GM12892 (cell line): ENCODE data around the gene COL26A1.
"Not testable (repeated sequence)": the region's sequence is repeated elsewhere in the genome, so short reads cannot be mapped to it uniquely, and the experiment has no call there.

Source experiments
- DNase-seq: peaks from one replicate; pipeline ENCODE4 v3.0.0; 2011; ENCODE audit not compliant: insufficient read length
- FAIRE-seq: peaks from 2 replicates; lab custom pipeline; 2011; peaks lifted over from hg19 to GRCh38; lab: Jason Lieb, UNC
- POLR2A ChIP-seq: IDR thresholded peaks from 2 replicates; pipeline ENCODE4 v1.6.1; 2011; ENCODE audit warnings: low read depth, low read length, control low read depth
- POLR2AphosphoS5 ChIP-seq: IDR thresholded peaks from 2 replicates; pipeline ENCODE4 v1.6.1; 2011; ENCODE audit warnings: low read depth, low read length, control low read depth
- TAF1 ChIP-seq: IDR thresholded peaks from 2 replicates; pipeline ENCODE4 v1.6.1; 2011; ENCODE audit warnings: low read depth, mild to moderate bottlenecking, control low read depth, low read length, borderline replicate concordance

COL26A1 gene

GRCh38 chr7:101556453-101556968 lies 193.8 kb downstream of the COL26A1 start:
- TF ChIP-seq POLR2A (no peak), POLR2AphosphoS5 (no peak), TAF1 (no peak)
- no peak for DNase-seq
- FAIRE-seq = no peak

- TF ChIP-seq TAF1 (no peak), POLR2A (no peak), POLR2AphosphoS5 (no peak)
- DNase-seq = no peak
- FAIRE-seq = no peak
Measured at GRCh38 chr7:101557421-101557820, 194.7 kb downstream of the COL26A1 start.

- no peak for TF ChIP-seq POLR2A
- no peak for TF ChIP-seq TAF1
- TF ChIP-seq POLR2AphosphoS5 = no peak
- no peak for FAIRE-seq
- no peak for DNase-seq
Measured at GRCh38 chr7:101557978-101558741, 195.5 kb downstream of the COL26A1 start.

GRCh38 chr7:101558742-101559325 lies 196.2 kb downstream of the COL26A1 start:
- DNase-seq (no peak), FAIRE-seq (no peak)
- TF ChIP-seq POLR2A (no peak), POLR2AphosphoS5 (no peak), TAF1 (no peak)

GRCh38 chr7:101559586-101559985 lies 196.9 kb downstream of the COL26A1 start:
- no peak for FAIRE-seq
- DNase-seq = no peak
- TF ChIP-seq POLR2AphosphoS5 (no peak), TAF1 (no peak), POLR2A (no peak)

GRCh38 chr7:101560021-101560420 lies 197.3 kb downstream of the COL26A1 start:
- not testable (repeated sequence) for DNase-seq, FAIRE-seq

GRCh38 chr7:101560856-101561255 lies 198.2 kb downstream of the COL26A1 start:
- no peak for FAIRE-seq
- TF ChIP-seq POLR2AphosphoS5 (no peak), TAF1 (no peak), POLR2A (no peak)
- no peak for DNase-seq

GRCh38 chr7:101561293-101561692 lies 198.6 kb downstream of the COL26A1 start:
- not testable (repeated sequence) for FAIRE-seq, DNase-seq

GRCh38 chr7:101562531-101563197 lies 200.0 kb downstream of the COL26A1 start:
- no peak for FAIRE-seq

GRCh38 chr7:101563198-101563901 lies 200.7 kb downstream of the COL26A1 start:
- no peak for FAIRE-seq
- no peak for DNase-seq
- TF ChIP-seq TAF1 (no peak), POLR2AphosphoS5 (no peak), POLR2A (no peak)

More at GRCh38 chr7:101562531-101563197, 200.0 kb downstream of the COL26A1 start:
- DNase-seq = no peak
- TF ChIP-seq TAF1 = no peak
- no peak for TF ChIP-seq POLR2A
- TF ChIP-seq POLR2AphosphoS5 = no peak
